GM23338 (cell line): ENCODE measurements around the gene TRPM3.

Experiments used
- CREB1 ChIP-seq: fragments of 250-450 bp; sonication (Bioruptor Pico); IDR thresholded peaks from 2 replicates; pipeline ENCODE4 v1.5.0; 2020; ENCODE audit warnings: low read depth, mild to moderate bottlenecking, moderate library complexity
- EZH2 ChIP-seq: fragments of 200-600 bp; sonication (generic); IDR thresholded peaks from one replicate; pipeline ENCODE4 v1.8.0; 2017; ENCODE audit warnings: antibody characterized with exemption, mild to moderate bottlenecking, low read depth; ENCODE audit not compliant: unreplicated experiment
- EZH2phosphoT487 ChIP-seq: fragments of 200-600 bp; sonication (generic); IDR thresholded peaks from one replicate; pipeline ENCODE4 v1.8.1; 2018; ENCODE audit warnings: antibody characterized with exemption; ENCODE audit not compliant: unreplicated experiment
- JUNB ChIP-seq: IDR thresholded peaks from one replicate; pipeline ENCODE4 v1.6.1; 2016; ENCODE audit warnings: antibody characterized with exemption; ENCODE audit not compliant: unreplicated experiment
- NANOG ChIP-seq: IDR thresholded peaks from 2 replicates; pipeline ENCODE4 v1.6.1; 2016; ENCODE audit warnings: antibody characterized with exemption, borderline replicate concordance
- POLR2AphosphoS5 ChIP-seq: IDR thresholded peaks from 2 replicates; pipeline ENCODE4 v1.6.1; 2016; ENCODE audit warnings: antibody characterized with exemption, low read depth
- REST ChIP-seq: IDR thresholded peaks from one replicate; pipeline ENCODE4 v1.6.1; 2018; ENCODE audit warnings: antibody characterized with exemption; ENCODE audit not compliant: unreplicated experiment
- ZNF114 ChIP-seq: fragments of 250-450 bp; sonication (Bioruptor Pico); IDR thresholded peaks from 2 replicates; pipeline ENCODE4 v1.5.0; 2020; ENCODE audit warnings: mild to moderate bottlenecking, moderate library complexity
- ZNF331 ChIP-seq: fragments of 250-450 bp; sonication (Bioruptor Pico); IDR thresholded peaks from 2 replicates; pipeline ENCODE4 v1.5.0; 2020; ENCODE audit warnings: low read depth, mild to moderate bottlenecking, moderate library complexity
- ZNF462 ChIP-seq: fragments of 250-450 bp; sonication (Bioruptor Pico); IDR thresholded peaks from 2 replicates; pipeline ENCODE4 v1.5.0; 2020; ENCODE audit warnings: mild to moderate bottlenecking, moderate library complexity
- TF ChIP-seq, protein P1 (sequence below), 2 experiments: fragments of 200-600 bp in 1 of 2; sonication (generic) in 1 of 2; conservative IDR thresholded peaks; 2 replicates each; pipeline versions ENCODE4 v1.5.1 to v1.6.1; 2016 to 2017; ENCODE audit warnings: antibody characterized with exemption in 2 of 2, low read depth in 2 of 2, mild to moderate bottlenecking in 2 of 2, moderate library complexity in 1 of 2
- TF ChIP-seq, protein P2 (sequence below): IDR thresholded peaks from 2 replicates; pipeline ENCODE4 v1.6.1; 2016; ENCODE audit warnings: antibody characterized with exemption

DNA sequence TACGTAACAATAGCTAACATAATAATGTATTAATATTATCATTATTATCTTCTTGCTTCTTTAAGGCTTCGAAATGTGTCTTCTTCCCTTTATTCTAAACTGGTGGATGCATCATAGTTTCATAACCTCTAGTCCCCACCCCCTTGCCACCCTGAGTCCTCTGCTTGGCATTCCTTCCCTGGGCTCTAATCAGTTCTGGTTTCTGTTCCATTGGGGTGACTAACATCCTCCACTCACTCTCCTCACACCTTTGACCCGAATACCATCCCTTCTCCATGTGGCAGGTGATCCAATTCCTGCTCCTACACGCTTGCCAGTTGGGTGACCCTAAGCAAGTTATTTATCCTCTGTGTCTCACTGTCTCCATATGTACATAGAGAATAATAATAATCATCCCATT lies 286.1 kb downstream of the TRPM3 start:
- TF ChIP-seq, protein P1, sequence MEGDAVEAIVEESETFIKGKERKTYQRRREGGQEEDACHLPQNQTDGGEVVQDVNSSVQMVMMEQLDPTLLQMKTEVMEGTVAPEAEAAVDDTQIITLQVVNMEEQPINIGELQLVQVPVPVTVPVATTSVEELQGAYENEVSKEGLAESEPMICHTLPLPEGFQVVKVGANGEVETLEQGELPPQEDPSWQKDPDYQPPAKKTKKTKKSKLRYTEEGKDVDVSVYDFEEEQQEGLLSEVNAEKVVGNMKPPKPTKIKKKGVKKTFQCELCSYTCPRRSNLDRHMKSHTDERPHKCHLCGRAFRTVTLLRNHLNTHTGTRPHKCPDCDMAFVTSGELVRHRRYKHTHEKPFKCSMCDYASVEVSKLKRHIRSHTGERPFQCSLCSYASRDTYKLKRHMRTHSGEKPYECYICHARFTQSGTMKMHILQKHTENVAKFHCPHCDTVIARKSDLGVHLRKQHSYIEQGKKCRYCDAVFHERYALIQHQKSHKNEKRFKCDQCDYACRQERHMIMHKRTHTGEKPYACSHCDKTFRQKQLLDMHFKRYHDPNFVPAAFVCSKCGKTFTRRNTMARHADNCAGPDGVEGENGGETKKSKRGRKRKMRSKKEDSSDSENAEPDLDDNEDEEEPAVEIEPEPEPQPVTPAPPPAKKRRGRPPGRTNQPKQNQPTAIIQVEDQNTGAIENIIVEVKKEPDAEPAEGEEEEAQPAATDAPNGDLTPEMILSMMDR (conservative IDR thresholded peaks at IDR 0.05; ENCODE audit: low read depth in 2 of 2) = no peak
- TF ChIP-seq EZH2 = no peak
- TF ChIP-seq EZH2phosphoT487 = no peak
- TF ChIP-seq POLR2AphosphoS5 = no peak
- no peak for TF ChIP-seq NANOG
- TF ChIP-seq REST = no peak
- TF ChIP-seq ZNF462 = no peak
- TF ChIP-seq CREB1 (CRISPR knock-in tag) = no peak
- no peak for TF ChIP-seq JUNB
- TF ChIP-seq ZNF331 (CRISPR knock-in tag) = no peak
- no peak for TF ChIP-seq ZNF114 (CRISPR knock-in tag)
- TF ChIP-seq, protein P2, sequence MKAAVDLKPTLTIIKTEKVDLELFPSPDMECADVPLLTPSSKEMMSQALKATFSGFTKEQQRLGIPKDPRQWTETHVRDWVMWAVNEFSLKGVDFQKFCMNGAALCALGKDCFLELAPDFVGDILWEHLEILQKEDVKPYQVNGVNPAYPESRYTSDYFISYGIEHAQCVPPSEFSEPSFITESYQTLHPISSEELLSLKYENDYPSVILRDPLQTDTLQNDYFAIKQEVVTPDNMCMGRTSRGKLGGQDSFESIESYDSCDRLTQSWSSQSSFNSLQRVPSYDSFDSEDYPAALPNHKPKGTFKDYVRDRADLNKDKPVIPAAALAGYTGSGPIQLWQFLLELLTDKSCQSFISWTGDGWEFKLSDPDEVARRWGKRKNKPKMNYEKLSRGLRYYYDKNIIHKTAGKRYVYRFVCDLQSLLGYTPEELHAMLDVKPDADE = no peak
